GM12878 (cell line): ENCODE data around the gene CDC14A. TPM values are rescaled to one million over a fixed set of nuclear protein-coding genes. Genes with fewer than 3 reads are reported as not detected.

Source experiments
- ATAC-seq: fragments of 200-7000 bp; cut with Tn5 transposase; 3 replicates; pipeline ENCODE4 v1.9.1; 2020; ENCODE audit warnings: mild to moderate bottlenecking, moderate library complexity
- BruUV-seq: library from RNA; stranded (reverse); fragments of 400-500 nt; replicated peaks from 2 replicates; lab custom pipeline; 2021; lab: Mats Ljungman, UMichigan
- CTCF ChIA-PET: fragments of 300-600 bp; sonication (Branson Sonifier 250); formaldehyde crosslinking; extraction: SDS; loops from one replicate; lab custom pipeline; 2021; ENCODE audit warnings: inconsistent platforms; lab: Yijun Ruan, JAX
- POLR2A ChIA-PET: fragments of 350-600 bp; formaldehyde crosslinking; extraction: SDS; loops from one replicate; lab custom pipeline; 2021; ENCODE audit warnings: inconsistent platforms; lab: Charles Lee
- RAD21 ChIA-PET: fragments of 300-600 bp; sonication (Branson Sonifier 250); formaldehyde crosslinking; loops from one replicate; lab custom pipeline; 2023; ENCODE audit warnings: antibody characterized with exemption; ENCODE audit not compliant: unreplicated experiment; lab: Charles Lee
- SMC1A ChIA-PET: fragments of 300-600 bp; sonication (Branson Sonifier 250); formaldehyde crosslinking; loops from one replicate; lab custom pipeline; 2023; ENCODE audit not compliant: unreplicated experiment, uncharacterized antibody; lab: Charles Lee
- DNase-seq: peaks from one replicate; pipeline ENCODE4 v3.0.0-alpha.2; 2011; ENCODE audit warnings: low read depth, low spot score
- FAIRE-seq: peaks from 3 replicates; lab custom pipeline; 2011; peaks lifted over from hg19 to GRCh38; lab: Jason Lieb, UNC
- H2AFZ ChIP-seq: 2 replicates; pipeline ENCODE4 v1.6.0; 2011; ENCODE audit warnings: low read depth, low read length, control low read depth; ENCODE audit not compliant: control insufficient read depth
- H3K27ac ChIP-seq: 2 replicates; pipeline ENCODE4 v1.5.1; 2011; ENCODE audit warnings: control low read depth; ENCODE audit not compliant: control insufficient read depth, insufficient read depth
- H3K27me3 ChIP-seq, 2 experiments: replicated peaks in 1 of 2; 2 replicates each; pipeline versions ENCODE4 v1.6.0 to v1.6.1; 2011; ENCODE audit warnings: low read length in 1 of 2; ENCODE audit not compliant: control insufficient read depth in 2 of 2, insufficient read depth in 2 of 2
- H3K36me3 ChIP-seq, 2 experiments: 2 replicates each; pipeline ENCODE4 v1.5.1; 2011; ENCODE audit warnings: low read length in 1 of 2; ENCODE audit not compliant: control insufficient read depth in 2 of 2, insufficient read depth in 2 of 2
- H3K4me1 ChIP-seq: 2 replicates; pipeline ENCODE4 v1.6.1; 2011; ENCODE audit warnings: mild to moderate bottlenecking, low read length, moderate library complexity, mixed read lengths; ENCODE audit not compliant: control insufficient read depth, insufficient read depth
- H3K4me2 ChIP-seq: 2 replicates; pipeline ENCODE4 v1.6.0; 2011; ENCODE audit warnings: control low read depth; ENCODE audit not compliant: control insufficient read depth, insufficient read depth
- H3K4me3 ChIP-seq: fragments of 200-600 bp; sonication (generic); 2 replicates; pipeline ENCODE4 v1.5.1; 2016
- H3K79me2 ChIP-seq: 2 replicates; pipeline ENCODE4 v1.6.0; 2011; ENCODE audit warnings: low read length; ENCODE audit not compliant: control insufficient read depth, insufficient read depth
- H3K9ac ChIP-seq: 2 replicates; pipeline ENCODE4 v1.8.0; 2011; ENCODE audit warnings: low read length, control low read depth, mixed read lengths; ENCODE audit not compliant: control insufficient read depth, insufficient read depth
- H3K9me3 ChIP-seq: replicated peaks from 3 replicates; pipeline ENCODE4 v1.5.1; 2011; ENCODE audit warnings: mild to moderate bottlenecking, low read length; ENCODE audit not compliant: control insufficient read depth, insufficient read depth
- H4K20me1 ChIP-seq: 2 replicates; pipeline ENCODE4 v1.6.0; 2011; ENCODE audit not compliant: control insufficient read depth, insufficient read depth
- ATF7 ChIP-seq: fragments of 450-650 bp; IDR thresholded peaks from 2 replicates; pipeline ENCODE4 v1.6.1; 2016; ENCODE audit warnings: low read depth, mild to moderate bottlenecking
- BHLHE40 ChIP-seq, 2 experiments: fragments of 450-650 bp in 1 of 2; IDR thresholded peaks; 2 replicates each; pipeline ENCODE4 v1.6.1; 2011 to 2017; ENCODE audit warnings: low read depth in 2 of 2, borderline replicate concordance in 1 of 2, improper control_type of control experiment in 1 of 2, low read length in 1 of 2, mild to moderate bottlenecking in 1 of 2
- E2F4 ChIP-seq: IDR thresholded peaks from 2 replicates; pipeline ENCODE4 v1.6.1; 2012; ENCODE audit warnings: low read depth, low read length, improper control_type of control experiment
- HCFC1 ChIP-seq: fragments of 150-350 bp; IDR thresholded peaks from 2 replicates; pipeline ENCODE4 v1.6.1; 2014; ENCODE audit warnings: low read length
- HDGF ChIP-seq: fragments of 450-650 bp; IDR thresholded peaks from 2 replicates; pipeline ENCODE4 v1.6.1; 2016; ENCODE audit warnings: antibody characterized with exemption
- MEF2B ChIP-seq: fragments of 450-650 bp; IDR thresholded peaks from 2 replicates; pipeline ENCODE4 v1.6.1; 2018; ENCODE audit warnings: mild to moderate bottlenecking, moderate library complexity; ENCODE audit not compliant: partially characterized antibody, poor library complexity, severe bottlenecking
- MTA3 ChIP-seq: IDR thresholded peaks from 2 replicates; pipeline ENCODE4 v1.6.1; 2012; ENCODE audit warnings: low read length, inconsistent platforms, borderline replicate concordance
- NFYB ChIP-seq: IDR thresholded peaks from 2 replicates; pipeline ENCODE4 v1.6.1; 2011; ENCODE audit warnings: low read depth, mild to moderate bottlenecking, low read length, improper control_type of control experiment, moderate library complexity; ENCODE audit not compliant: insufficient read depth
- PRDM15 ChIP-seq: fragments of 450-650 bp; formaldehyde crosslinking; IDR thresholded peaks from 2 replicates; pipeline ENCODE4 v1.4.0; 2020; ENCODE audit warnings: mild to moderate bottlenecking, moderate library complexity
- RBBP5 ChIP-seq: fragments of 200-600 bp; sonication (generic); conservative IDR thresholded peaks from 2 replicates; pipeline ENCODE4 v1.6.1; 2016
- SIN3A ChIP-seq: IDR thresholded peaks from 2 replicates; pipeline ENCODE4 v1.6.1; 2012; ENCODE audit warnings: low read depth, low read length, improper control_type of control experiment
- SKIL ChIP-seq: fragments of 450-650 bp; IDR thresholded peaks from 2 replicates; pipeline ENCODE4 v1.6.1; 2017; ENCODE audit warnings: mild to moderate bottlenecking, low read depth, inconsistent platforms; ENCODE audit not compliant: poor library complexity, severe bottlenecking
- STAT3 ChIP-seq: IDR thresholded peaks from 2 replicates; pipeline ENCODE4 v1.6.1; 2011; ENCODE audit warnings: low read depth, low read length, improper control_type of control experiment
- ZNF207 ChIP-seq: fragments of 450-650 bp; IDR thresholded peaks from 2 replicates; pipeline ENCODE4 v1.6.1; 2014; ENCODE audit warnings: antibody characterized with exemption, mild to moderate bottlenecking, borderline replicate concordance
- ZNF274 ChIP-seq: IDR thresholded peaks from one replicate; pipeline ENCODE4 v1.8.0; 2011; ENCODE audit not compliant: insufficient read length, insufficient read depth
- ZZZ3 ChIP-seq: IDR thresholded peaks from 2 replicates; pipeline ENCODE4 v1.6.1; 2011; ENCODE audit warnings: low read depth; ENCODE audit not compliant: control insufficient read depth, insufficient read length
- WGBS: methylation state at CpG from one replicate; pipeline ENCODE4 v1.1.6; 2016; ENCODE audit warnings: low lambda C conversion rate; ENCODE audit not compliant: insufficient replicate concordance, insufficient coverage; ENCODE audit errors: missing lambda C conversion rate; 5-methylcytosine and 5-hydroxymethylcytosine counted together
- in situ Hi-C: fragments of 300-500 bp; cut with MboI; formaldehyde crosslinking; loops from 9 replicates; pipeline ENCODE4 v1.14.3; 2018; ENCODE audit warnings: mixed read lengths
- intact Hi-C: fragments of 100-400 bp; cut with micrococcal nuclease; formaldehyde crosslinking; loops from one replicate; pipeline ENCODE4 v1.14.2; 2022; ENCODE audit not compliant: unreplicated experiment
- polyA plus RNA-seq, 11 experiments: library from polyadenylated mRNA; depleted of rRNA in 4 of 11; unstranded in 6 of 11; stranded (reverse) in 5 of 11; fragments of >200 nt; fragmentation: Nextera tagmentation in 4 of 11; fragmentation: Illumina TruSeq in 1 of 11; extraction: Ambion mirVana in 4 of 11; extraction: Trizol in 1 of 11; gene quantifications; 1 replicate in 1 of 11; 2 replicates in 10 of 11; pipeline versions ENCODE4 v1.2.1 to v1.2.3, GENCODE V29; 2011 to 2016; ENCODE audit warnings: inconsistent platforms in 2 of 11, missing spikeins in 2 of 11, low read depth in 1 of 11
- total RNA-seq, 4 experiments: library from RNA; depleted of rRNA in 3 of 4; stranded (reverse); fragments of >200 nt in 3 of 4; fragmentation: Illumina TruSeq in 1 of 4; extraction: Trizol in 1 of 4; gene quantifications; 2 replicates each; pipeline versions ENCODE4 v1.2.1 to v1.2.3, GENCODE V29; 2013 to 2021

The CDC14A gene
- total and polyA plus RNA-seq, 10 of the 15 experiments (the other 5 are each of a cell fraction or from before 2014, with no cell fraction given) = 1.5 to 7.1 (median 5.5) TPM

DNA sequence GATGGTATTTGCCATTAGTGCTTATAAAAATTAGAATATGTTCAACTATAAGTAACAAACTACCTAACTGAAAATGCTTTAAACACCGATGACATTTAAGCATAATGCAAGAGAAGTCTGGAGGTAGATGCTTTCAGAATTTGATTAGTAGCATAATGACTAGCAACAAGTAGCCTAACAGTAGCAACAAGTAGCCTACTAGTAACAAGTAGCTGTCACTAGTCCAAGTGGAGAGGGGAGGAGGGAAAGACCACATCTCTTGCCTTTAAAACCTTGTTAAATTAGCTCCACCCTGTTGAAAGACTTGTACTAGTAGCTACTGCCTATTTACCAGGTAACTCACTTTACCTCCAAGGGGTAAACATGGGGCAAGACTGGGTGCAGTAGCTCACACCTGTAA is 193.5 kb downstream of the CDC14A start:
- in situ Hi-C loops (no loop called here), intact Hi-C loops (no loop called here)
- RAD21 ChIA-PET = interaction anchor here (1.0 kb wide), 1 partner anchor 323 kb away, joined by 3 read pairs; no protein-coding TSS in a partner anchor
- no peak for FAIRE-seq
- Histone ChIP-seq H3K4me3 (no peak overlapping the region), H3K4me2 (no peak overlapping the region), H3K9me3 (no peaks in the 10 kb centered on the region), H3K4me1 (no peaks in the 10 kb centered on the region), H3K9ac (no peak overlapping the region), H3K27ac (no peak overlapping the region), H4K20me1 (no peaks in the 10 kb centered on the region), H3K79me2 (no peaks in the 10 kb centered on the region), H3K36me3 (no peaks in the 10 kb centered on the region), H2AFZ (no peak overlapping the region), H3K27me3 (peaks cover 0 to 9% of the 10 kb centered on the region in 2 experiments; a peak in 1 of 4 replicates)
- WGBS = 94% methylated on average over 1 of the region's 1 CpG
- TF ChIP-seq ZNF274 (no peak), ATF7 (no peak), NFYB (no peak), E2F4 (no peak), MTA3 (no peak), MEF2B (no peak), ZZZ3 (no peak), SKIL (no peak), HDGF (no peak), PRDM15 (CRISPR knock-in tag) (no peak), BHLHE40 (IDR thresholded peaks at IDR 0.05; ENCODE audit: borderline replicate concordance in 1 of 2, low read depth in 2 of 2, low read length in 1 of 2) (no peak), SIN3A (no peak), ZNF207 (no peak), RBBP5 (no peak), STAT3 (no peak), HCFC1 (no peak)
- DNase-seq = no peak
- SMC1A ChIA-PET = interaction anchor here (1.7 kb wide), 1 partner anchor 16 kb away, joined by 6 read pairs; no protein-coding TSS in a partner anchor
- CTCF ChIA-PET = interaction anchor here (0.6 to 1.9 kb wide), 5 partner anchors 80 to 814 kb away, joined by 3 to 6 read pairs (median 3); no protein-coding TSS in a partner anchor
- no peak; the same call in none of the 3 replicates for ATAC-seq
- POLR2A ChIA-PET = no interaction called here
- BruUV-seq = no TSS peak
